Gastrocnemius medialis (tissue), 4 donors: ENCODE results near the gene STAC2. TPM values are rescaled to one million over a fixed set of nuclear protein-coding genes. Genes with fewer than 3 reads are reported as not detected.

Experiments
- ATAC-seq, 2 donors: fragments of 150-250 bp; one replicate each; pipeline ENCODE4 v1.9.1; 2016
- DNase-seq, 2 donors: peaks; one replicate each; pipeline ENCODE4 v3.0.0-alpha.2; 2019
- H3K27ac ChIP-seq, 4 donors: fragments of 200-600 bp; sonication (generic); 1 replicate in 1 of 4; 2 replicates in 3 of 4; pipeline ENCODE4 v1.5.1; 2016 to 2018; ENCODE audit warnings: mild to moderate bottlenecking in 2 of 4, moderate library complexity in 1 of 4
- H3K27me3 ChIP-seq, 3 donors: fragments of 200-600 bp; sonication (generic) in 2 of 3; 1 replicate in 1 of 3; 2 replicates in 2 of 3; pipeline versions ENCODE4 v1.5.1 to v1.6.0; 2016 to 2019; ENCODE audit warnings: mild to moderate bottlenecking in 1 of 3, moderate library complexity in 1 of 3
- H3K36me3 ChIP-seq, 2 donors: fragments of 200-600 bp; sonication (generic) in 1 of 2; one replicate each; pipeline ENCODE4 v1.5.1; 2017 to 2018
- H3K4me1 ChIP-seq, 2 donors: fragments of 200-600 bp; sonication (generic) in 1 of 2; one replicate each; pipeline ENCODE4 v1.5.1; 2016 to 2017; ENCODE audit warnings: mild to moderate bottlenecking in 2 of 2
- H3K4me3 ChIP-seq, 4 donors: fragments of 200-600 bp; sonication (generic) in 3 of 4; 1 replicate in 1 of 4; 2 replicates in 3 of 4; pipeline ENCODE4 v1.5.1; 2016 to 2019; ENCODE audit warnings: mild to moderate bottlenecking in 2 of 4
- H3K9me3 ChIP-seq, 3 donors: fragments of 200-600 bp; sonication (generic) in 2 of 3; 1 replicate in 1 of 3; 2 replicates in 2 of 3; pipeline ENCODE4 v1.5.1; 2016 to 2019
- CTCF ChIP-seq, 5 experiments: fragments of 450-650 bp in 3 of 5; fragments of 200-600 bp in 2 of 5; sonication (generic) in 2 of 5; IDR thresholded peaks in 4 of 5; conservative IDR thresholded peaks in 1 of 5; 1 replicate in 4 of 5; 2 replicates in 1 of 5; pipeline ENCODE4 v1.5.1; 2016 to 2019; ENCODE audit warnings: antibody characterized with exemption in 5 of 5, mild to moderate bottlenecking in 3 of 5, moderate library complexity in 3 of 5
- POLR2A ChIP-seq, 2 donors: fragments of 450-650 bp; IDR thresholded peaks; one replicate each; pipeline ENCODE4 v1.6.1; 2017; ENCODE audit warnings: antibody characterized with exemption in 2 of 2, mild to moderate bottlenecking in 2 of 2, moderate library complexity in 2 of 2
- in situ Hi-C, 4 donors: fragments of 200-750 bp; cut with MboI; loops; one replicate each; pipeline versions ENCODE4 v1.15.0 to v1.8.0; 2017; ENCODE audit warnings: low sequenced_read_pairs in 4 of 4
- intact Hi-C: fragments of 100-400 bp; cut with DNase I; formaldehyde crosslinking; loops from one replicate; pipeline ENCODE4 v1.15.1; 2023; ENCODE audit warnings: low total_unique reads
- total RNA-seq, 4 donors: library from RNA; depleted of rRNA; stranded (reverse); fragments of >200 nt; gene quantifications; one replicate each; pipeline versions ENCODE4 v1.1.0 to v1.2.3, GENCODE V29; 2016

STAC2 gene
- total RNA-seq, 4 donors from 2014 or later: not detected

- Histone ChIP-seq H3K27ac (peak overlapping the region; percentile 7 to 45 (median 16)), H3K4me1 (peaks cover 8 to 14% of the 10 kb centered on the region in 2 donors), H3K27me3 (no peaks in the 10 kb centered on the region), H3K4me3 (peak overlapping the region; percentile 57 to 67 (median 58)), H3K36me3 (no peaks in the 10 kb centered on the region), H3K9me3 (no peaks in the 10 kb centered on the region)
- in situ Hi-C loops: loop anchor here in 2 of 4 donors (10.0 to 25.0 kb wide), 3 partner anchors 69 to 303 kb away; partner anchors contain the start of genes LASP1 (in 1 of the 2) and RPL23 (in 1 of the 2)
- intact Hi-C loops: loop anchor here (2.0 kb wide), 1 partner anchor 79 kb away; no protein-coding TSS in a partner anchor
- TF ChIP-seq POLR2A (IDR thresholded peaks at IDR 0.05) (no peak), CTCF (IDR thresholded peaks at IDR 0.05 in 4 of 5, conservative IDR thresholded peaks at IDR 0.05 in 1 of 5) (no peak)
- no peak for DNase-seq
- ATAC-seq: peak; percentile 8
These were observed 60.4 kb downstream of the STAC2 start for GRCh38 chr17:39165178-39165840.

- in situ Hi-C loops: loop anchor here in 2 of 4 donors (10.0 to 25.0 kb wide), 3 partner anchors 70 to 302 kb away; partner anchors contain the start of genes LASP1 (in 1 of the 2) and RPL23 (in 1 of the 2)
- intact Hi-C loops: loop anchor here (1.0 to 2.0 kb wide), 2 partner anchors 11 to 80 kb away; no protein-coding TSS in a partner anchor
- H3K27ac ChIP-seq: peak overlapping the region; percentile 8 to 45 (median 28)
- TF ChIP-seq CTCF (IDR thresholded peaks at IDR 0.05 in 4 of 5, conservative IDR thresholded peaks at IDR 0.05 in 1 of 5) (peak; percentile 74 to 87 (median 86)), POLR2A (IDR thresholded peaks at IDR 0.05) (no peak)
- peak; percentile 82 to 89 for DNase-seq
- peak; percentile 86 to 92 for ATAC-seq
- H3K4me1 ChIP-seq: peaks cover 8 to 14% of the 10 kb centered on the region in 2 donors
- H3K36me3 ChIP-seq: no peaks in the 10 kb centered on the region
- no peaks in the 10 kb centered on the region for H3K9me3 ChIP-seq
- peak overlapping the region; percentile 57 to 67 (median 58) for H3K4me3 ChIP-seq
- H3K27me3 ChIP-seq: no peaks in the 10 kb centered on the region
These were observed 61.0 kb downstream of the STAC2 start for GRCh38 chr17:39164675-39165143.

- intact Hi-C loops: no loop called here
- H3K4me3 ChIP-seq: no peak overlapping the region
- in situ Hi-C loops: loop anchor here in 2 of 4 donors (10.0 to 25.0 kb wide), 3 partner anchors 73 to 300 kb away; partner anchors contain the start of genes LASP1 (in 1 of the 2) and RPL23 (in 1 of the 2)
- no peaks in the 10 kb centered on the region for H3K9me3 ChIP-seq
- no peak overlapping the region for H3K27ac ChIP-seq
- H3K27me3 ChIP-seq: no peaks in the 10 kb centered on the region
- ATAC-seq (no peak), DNase-seq (no peak)
- TF ChIP-seq POLR2A (IDR thresholded peaks at IDR 0.05) (no peak), CTCF (IDR thresholded peaks at IDR 0.05 in 4 of 5, conservative IDR thresholded peaks at IDR 0.05 in 1 of 5) (no peak)
- H3K36me3 ChIP-seq: no peaks in the 10 kb centered on the region
- peaks cover 8 to 9% of the 10 kb centered on the region in 2 donors for H3K4me1 ChIP-seq
These were observed 63.8 kb downstream of the STAC2 start for GRCh38 chr17:39161962-39162361.

Other genes with a start within 250 kb of the STAC2 start
- 1 to 10 TPM in 3 of 4 donors, under 1 TPM in 1; 0.49 to 4.5 (median 2.4) TPM for gene PLXDC1, start 74.3 kb downstream of the STAC2 start, total RNA-seq
- under 1 TPM in 2 of 4 donors, not detected in 2; 0.20 to 0.22 TPM for gene ARL5C, start 59.8 kb downstream of the STAC2 start, total RNA-seq
- gene CACNB1, start 28.3 kb downstream of the STAC2 start, total RNA-seq: 100 to 1,000 TPM; 236 to 432 (median 340) TPM
- gene RPL19, start 25.7 kb downstream of the STAC2 start, total RNA-seq: 1,000 to 10,000 TPM; 1,960 to 2,584 (median 2,358) TPM
- gene FBXL20, start 175.7 kb upstream of the STAC2 start, total RNA-seq: 10 to 100 TPM; 10.4 to 15.4 (median 13.1) TPM
- 10 to 100 TPM; 16.3 to 25.1 (median 17.8) TPM for gene MED1, start 225.3 kb upstream of the STAC2 start, total RNA-seq
- 10 to 100 TPM; 10.6 to 20.9 (median 14.2) TPM for gene CDK12, start 235.5 kb upstream of the STAC2 start, total RNA-seq